Activated CD4-positive, alpha-beta T cell treated with anti-CD3 and anti-CD28 coated beads, Interleukin-2, Interleukin-6, amounts not matched to agents 100 ng/mL and 50 ng/mL, durations not matched to agents 16 hours and 8 hours (primary cell): ENCODE data around the gene GPX4.
A peak's percentile ranks its signal among the peaks of the same experiment; 100 is the strongest.

Experiments
- DNase-seq: peaks from one replicate; pipeline ENCODE4 v3.0.0-alpha.2; 2020

GPX4 gene

GRCh38 chr19:1069009-1069779, 34.6 kb upstream of the GPX4 start:
- peak; percentile 91 for DNase-seq

- no peak for DNase-seq
These were observed 33.2 kb upstream of the GPX4 start for GRCh38 chr19:1070576-1070930.

DNA sequence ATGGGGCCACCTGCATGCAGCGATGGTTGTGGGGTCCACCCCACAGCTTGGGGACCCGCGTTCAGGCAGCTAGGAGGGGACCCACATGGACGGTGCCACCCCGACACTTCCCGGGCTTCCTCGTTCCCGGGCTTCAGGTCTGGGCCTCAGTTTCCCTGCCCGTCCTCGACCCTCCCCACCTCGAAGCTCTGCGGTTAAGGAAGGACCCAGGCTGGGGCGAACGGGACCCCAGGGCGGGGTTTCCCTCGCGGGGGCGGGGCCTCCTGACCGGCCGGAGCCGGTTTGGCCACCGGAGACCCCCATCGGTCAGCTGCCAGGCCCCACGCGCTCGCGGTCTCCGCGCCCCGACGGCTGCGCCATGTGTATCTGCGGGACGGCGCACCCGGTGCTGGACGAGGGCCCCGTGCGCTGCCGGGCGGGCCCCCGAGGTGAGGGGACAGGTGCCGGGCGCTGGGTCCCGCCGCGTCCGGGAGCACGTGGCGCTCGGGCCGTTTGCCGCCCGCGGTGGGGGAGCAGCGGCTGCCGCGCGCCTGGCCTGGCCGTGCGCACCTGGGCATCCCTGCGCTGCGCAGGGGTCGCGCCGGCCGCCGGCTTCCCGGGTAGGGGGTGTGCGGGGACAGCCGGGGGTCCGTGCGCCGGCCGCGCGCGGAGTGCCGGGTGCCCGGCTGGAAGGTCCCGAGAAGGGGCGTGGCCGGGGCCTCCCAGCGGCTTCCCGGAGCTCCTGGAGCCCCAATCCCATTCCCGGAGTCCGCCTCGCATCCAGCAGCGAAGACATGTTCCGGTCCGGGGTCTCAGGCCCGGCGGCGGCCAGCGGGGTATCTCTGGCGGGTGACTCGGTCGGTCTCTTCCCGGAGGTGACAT, 32.6 kb upstream of the GPX4 start:
- DNase-seq = no peak

GRCh38 chr19:1072371-1073015, 31.3 kb upstream of the GPX4 start:
- DNase-seq = no peak

GRCh38 chr19:1073063-1073955, 30.5 kb upstream of the GPX4 start:
- DNase-seq = no peak

DNA sequence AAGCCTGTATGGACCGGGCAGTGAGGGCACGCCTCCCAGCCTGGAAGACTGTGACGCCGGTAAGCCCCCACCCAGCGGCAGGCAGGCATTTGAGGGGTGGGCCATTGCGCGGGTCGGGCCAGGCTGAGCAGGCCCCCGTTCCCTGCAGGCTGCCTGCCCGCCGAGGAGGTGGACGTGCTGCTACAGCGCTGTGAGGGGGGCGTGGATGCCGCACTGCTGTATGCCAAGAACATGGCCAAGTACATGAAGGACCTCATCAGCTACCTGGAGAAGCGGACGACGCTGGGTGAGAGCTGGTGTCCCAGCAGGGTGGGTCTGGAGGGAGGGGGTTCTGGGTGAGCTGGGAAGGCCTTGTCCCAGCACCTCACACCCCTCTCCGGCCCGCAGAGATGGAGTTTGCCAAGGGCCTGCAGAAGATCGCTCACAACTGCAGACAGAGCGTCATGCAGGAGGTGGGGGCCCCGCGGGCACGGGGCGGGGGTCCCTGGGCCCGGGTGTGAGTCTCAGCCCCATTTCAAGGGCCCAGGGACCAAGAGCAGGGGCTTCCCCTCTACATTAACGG, 29.8 kb upstream of the GPX4 start:
- no peak for DNase-seq

GRCh38 chr19:1074544-1075283, 29.1 kb upstream of the GPX4 start:
- peak; percentile 91 for DNase-seq

DNA sequence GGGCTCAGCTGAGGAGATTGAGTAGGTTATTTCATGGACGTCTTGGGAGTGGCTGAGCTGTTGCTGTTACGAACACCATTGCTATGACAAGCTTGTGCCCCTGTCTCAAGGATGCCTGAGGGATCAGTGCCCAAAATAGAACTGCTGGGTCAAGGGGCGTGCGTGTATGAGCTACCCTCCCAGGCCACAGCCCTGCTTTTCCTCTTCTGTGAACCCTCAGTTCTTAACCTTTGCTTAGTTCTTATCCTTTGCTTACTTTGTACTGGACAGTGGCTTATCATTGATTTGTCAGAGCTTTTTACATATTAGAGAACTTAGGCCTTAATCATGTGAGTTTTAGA, 27.8 kb upstream of the GPX4 start:
- DNase-seq = no peak

DNA sequence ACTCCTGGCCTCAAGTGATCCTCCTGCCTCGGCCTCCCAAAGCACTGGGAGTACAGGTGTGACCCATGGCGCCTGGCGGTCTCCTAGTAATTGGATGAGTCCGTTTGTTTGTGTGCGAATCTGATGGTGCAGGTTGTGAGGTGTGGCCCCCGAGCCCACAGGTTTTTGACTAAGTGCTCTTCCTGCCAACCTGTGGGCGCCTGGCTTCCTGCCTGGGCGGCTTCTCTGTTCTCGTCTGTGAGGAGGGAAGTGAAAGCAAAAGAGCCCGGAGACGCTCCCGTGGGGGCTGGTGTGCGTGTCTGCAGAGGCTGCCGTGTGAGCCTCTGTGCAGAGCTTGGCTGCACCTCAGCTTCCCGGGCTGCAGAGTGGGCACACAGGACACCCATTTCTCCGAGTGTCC, 26.8 kb upstream of the GPX4 start:
- peak; percentile 96 for DNase-seq

DNA sequence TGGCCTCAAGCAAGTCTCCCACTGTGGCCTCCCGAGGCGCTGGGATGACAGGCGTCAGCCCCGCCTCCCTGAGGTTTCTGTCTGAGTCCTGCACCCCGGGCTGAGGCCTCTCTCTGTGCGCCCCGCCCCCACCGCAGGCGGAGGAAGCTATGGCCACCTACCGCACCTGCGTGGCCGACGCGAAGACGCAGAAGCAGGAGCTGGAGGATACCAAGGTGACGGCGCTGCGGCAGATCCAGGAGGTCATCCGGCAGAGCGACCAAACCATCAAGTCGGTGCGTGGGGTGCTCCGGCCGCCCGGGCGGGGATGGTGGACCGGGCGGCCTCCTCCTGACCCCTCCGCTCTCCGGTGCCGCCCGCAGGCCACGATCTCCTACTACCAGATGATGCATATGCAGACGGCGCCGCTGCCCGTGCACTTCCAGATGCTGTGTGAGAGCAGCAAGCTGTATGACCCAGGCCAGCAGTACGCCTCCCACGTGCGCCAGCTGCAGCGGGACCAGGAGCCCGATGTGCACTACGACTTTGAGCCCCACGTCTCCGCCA, 24.2 kb upstream of the GPX4 start:
- DNase-seq = peak; percentile 91

GRCh38 chr19:1080360-1081161, 23.2 kb upstream of the GPX4 start:
- DNase-seq = no peak

- DNase-seq = no peak
These were observed 22.3 kb upstream of the GPX4 start for GRCh38 chr19:1081301-1082164.

DNA sequence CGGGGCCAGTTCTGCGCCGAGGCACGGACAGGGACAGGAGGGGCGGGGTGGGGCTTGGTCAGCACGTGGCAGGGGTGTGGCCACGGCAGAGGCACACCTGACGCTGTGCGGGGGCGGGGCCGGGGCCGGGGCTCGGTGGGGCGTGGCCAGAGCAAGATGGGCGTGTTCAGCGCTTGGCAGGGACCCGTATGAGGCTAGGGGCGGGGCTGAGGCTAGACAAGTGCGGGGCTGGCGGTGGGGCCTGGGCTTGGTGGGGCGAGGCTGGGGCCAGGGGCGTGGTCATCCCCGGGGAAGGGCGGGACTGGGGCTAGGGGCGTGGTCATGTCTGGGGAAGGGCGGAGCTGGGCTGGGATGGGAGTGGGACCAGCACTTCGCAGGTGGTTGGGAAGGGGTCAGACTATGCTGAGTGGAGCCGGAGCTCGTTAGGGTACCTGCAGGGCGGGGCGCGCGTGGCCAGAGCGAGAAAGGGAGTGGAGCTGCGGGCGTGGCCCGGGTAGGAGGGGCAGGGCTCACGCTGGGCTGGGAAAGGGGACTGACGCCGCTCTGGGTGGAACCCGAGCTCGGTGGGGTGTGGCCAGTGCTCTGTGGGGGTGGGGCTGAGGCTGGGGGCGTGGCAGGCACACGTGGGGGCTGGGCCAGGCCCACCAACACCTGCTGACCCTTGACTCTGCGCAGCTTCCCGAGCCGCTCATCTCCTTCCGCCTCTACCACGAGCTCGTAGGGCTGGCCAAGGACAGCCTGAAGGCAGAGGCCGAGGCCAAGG, 21.4 kb upstream of the GPX4 start:
- peak; percentile 86 for DNase-seq

DNA sequence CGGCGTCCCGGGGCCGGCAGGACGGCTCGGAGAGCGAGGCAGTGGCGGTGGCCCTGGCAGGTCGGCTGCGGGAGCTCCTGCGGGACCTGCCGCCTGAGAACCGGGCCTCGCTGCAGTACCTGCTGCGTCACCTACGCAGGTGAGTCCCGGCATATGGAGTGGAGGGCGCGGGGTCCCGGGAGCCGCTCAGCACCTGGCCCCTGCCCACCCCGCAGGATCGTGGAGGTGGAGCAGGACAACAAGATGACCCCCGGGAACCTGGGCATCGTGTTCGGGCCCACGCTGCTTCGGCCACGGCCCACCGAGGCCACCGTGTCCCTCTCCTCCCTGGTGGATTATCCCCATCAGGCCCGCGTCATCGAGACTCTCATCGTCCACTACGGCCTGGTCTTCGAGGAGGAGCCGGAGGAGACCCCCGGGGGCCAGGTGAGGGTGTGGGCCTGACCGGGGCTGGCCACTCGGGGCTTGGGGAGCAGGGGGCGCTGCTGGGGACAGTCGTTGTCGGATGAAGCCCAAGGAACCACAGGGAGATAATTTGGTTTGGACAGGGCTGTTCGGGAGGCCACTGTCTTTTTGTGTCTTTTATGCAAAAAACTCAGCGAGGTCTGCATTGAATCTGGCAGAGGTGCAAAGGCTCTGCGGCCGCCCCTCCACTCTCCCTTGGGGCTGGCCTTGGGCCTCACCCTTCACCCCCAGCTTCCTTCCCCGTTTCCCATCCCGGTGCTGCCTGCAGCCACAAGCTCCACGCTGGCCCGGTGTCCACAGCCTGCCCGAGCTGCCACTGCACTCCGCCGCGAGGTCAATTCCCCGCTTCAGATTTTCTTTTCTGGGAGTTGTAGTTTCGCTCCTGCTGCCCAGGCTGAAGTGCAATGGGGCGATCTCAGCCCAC, 20.6 kb upstream of the GPX4 start:
- DNase-seq = no peak

DNA sequence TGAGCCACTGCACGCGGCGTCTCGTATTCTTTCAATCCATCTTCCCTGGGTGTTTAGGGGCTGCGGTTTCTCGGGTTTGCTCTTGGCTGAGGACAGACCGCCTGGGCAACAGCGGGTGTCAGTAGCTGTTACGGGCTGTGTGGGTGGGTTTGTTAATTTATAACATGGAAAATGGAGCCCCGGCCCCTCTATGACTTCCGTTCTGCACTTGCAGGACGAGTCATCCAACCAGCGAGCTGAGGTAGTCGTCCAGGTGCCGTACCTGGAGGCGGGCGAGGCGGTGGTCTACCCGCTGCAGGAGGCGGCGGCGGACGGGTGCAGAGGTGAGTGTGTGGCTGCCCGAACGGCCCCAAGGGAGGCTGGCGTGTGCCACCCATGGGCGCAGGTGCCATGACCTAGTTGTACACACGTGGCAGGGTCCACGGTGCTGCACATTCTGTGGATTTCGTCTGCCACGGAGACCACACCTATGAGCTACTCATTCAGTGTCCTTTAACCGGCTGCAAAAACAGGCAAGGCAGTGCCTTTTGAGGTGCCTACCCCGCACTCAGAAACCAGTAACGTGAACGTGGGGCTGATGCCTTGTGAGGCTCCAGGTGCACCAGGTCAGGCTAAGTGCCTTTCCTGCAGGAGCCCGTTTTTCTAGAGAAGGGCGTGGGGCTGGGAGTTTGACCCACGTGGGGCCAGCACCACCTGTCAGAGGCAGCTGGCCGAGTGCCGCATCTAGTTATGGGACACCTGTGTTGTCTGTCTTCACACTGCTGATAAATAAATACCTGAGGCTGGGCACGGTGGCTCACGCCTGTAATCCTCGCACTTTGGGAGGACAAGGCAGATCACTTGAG, 19.5 kb upstream of the GPX4 start:
- no peak for DNase-seq

DNA sequence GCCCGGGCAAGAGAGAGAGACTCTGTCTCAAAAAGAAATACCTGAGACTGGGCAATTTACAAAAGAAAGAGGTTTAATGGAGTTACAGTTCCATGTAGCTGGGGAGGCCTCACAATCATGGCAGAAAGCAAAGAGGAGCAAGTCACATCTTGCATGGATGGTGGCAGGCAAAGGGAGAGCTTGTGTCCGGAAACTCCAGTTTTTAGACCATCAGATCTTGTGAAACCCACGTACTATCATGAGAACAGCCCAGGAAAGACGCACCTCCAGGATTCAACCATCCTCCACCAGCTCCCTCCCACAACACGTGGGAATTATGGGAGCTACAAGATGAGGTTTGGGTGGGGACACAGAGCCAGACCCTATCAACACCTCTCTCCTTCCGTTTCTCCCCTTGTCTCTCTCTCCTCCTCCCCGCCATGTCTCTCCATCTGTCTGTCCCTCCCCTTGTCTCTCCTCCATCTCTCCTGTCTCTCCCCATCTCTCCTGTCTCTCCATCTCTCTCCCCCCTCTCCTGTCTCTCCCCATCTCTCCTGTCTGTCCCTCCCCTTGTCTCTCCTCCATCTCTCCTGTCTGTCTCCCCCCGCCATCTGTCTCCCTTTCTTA, 18.6 kb upstream of the GPX4 start:
- DNase-seq = no peak
